LNCaP clone FGC (cell line): ENCODE data around the gene CA5A.

Experiments used
- DNase-seq: peaks from one replicate; pipeline ENCODE4 v3.0.0-alpha.2; 2011; ENCODE audit warnings: low read depth
- H3K4me3 ChIP-seq: 2 replicates; pipeline ENCODE4 v1.5.1; 2011; ENCODE audit warnings: mild to moderate bottlenecking, low read depth, low read length, control low read depth
- CTCF ChIP-seq: IDR thresholded peaks from 2 replicates; pipeline ENCODE4 v1.5.1; 2012; ENCODE audit warnings: mild to moderate bottlenecking; ENCODE audit not compliant: control insufficient read depth, insufficient read depth; ENCODE audit errors: extremely low read depth

CA5A gene

GRCh38 chr16:87853411-87854052, 82.8 kb downstream of the CA5A start:
- no peak for TF ChIP-seq CTCF
- H3K4me3 ChIP-seq: peak overlapping the region; percentile 27
- peak; percentile 79 for DNase-seq

- DNase-seq: no peak
- TF ChIP-seq CTCF: peak; percentile 11; the same call in 1 of the 2 replicates
- no peak overlapping the region for H3K4me3 ChIP-seq
Observed at GRCh38 chr16:87851601-87852000, 84.7 kb downstream of the CA5A start.

GRCh38 chr16:87851141-87851587, 85.2 kb downstream of the CA5A start:
- no peak for DNase-seq
- no peak overlapping the region for H3K4me3 ChIP-seq
- no peak for TF ChIP-seq CTCF

GRCh38 chr16:87850009-87851006, 86.0 kb downstream of the CA5A start:
- TF ChIP-seq CTCF: peak; percentile 97
- no peak for DNase-seq
- no peak overlapping the region for H3K4me3 ChIP-seq

- no peak for TF ChIP-seq CTCF
- DNase-seq: no peak
- no peak overlapping the region for H3K4me3 ChIP-seq
Observed at GRCh38 chr16:87849419-87850008, 86.8 kb downstream of the CA5A start.

- DNase-seq: no peak
- TF ChIP-seq CTCF: no peak
Observed at GRCh38 chr16:87848676-87849345, 87.5 kb downstream of the CA5A start.

More at GRCh38 chr16:87848676-87849345, 87.5 kb downstream of the CA5A start:
- no peak overlapping the region for H3K4me3 ChIP-seq
